NCI-H748 treated with DMSO at 0.1 percent for 48 hours (cell line): ENCODE results near the gene USP7.

Experiments
- DNase-seq: peaks from one replicate; lab custom pipeline; 2025; lab: John Stamatoyannopoulos, UW

The USP7 gene

GRCh38 chr16:8861563-8862308 lies 102.0 kb downstream of the USP7 start:
- no peak for DNase-seq

- no peak for DNase-seq
Measured at GRCh38 chr16:8859913-8860881, 103.5 kb downstream of the USP7 start.

GRCh38 chr16:8858994-8859912 lies 104.5 kb downstream of the USP7 start:
- no peak for DNase-seq

GRCh38 chr16:8855972-8856371 lies 107.7 kb downstream of the USP7 start:
- no peak for DNase-seq

- DNase-seq: no peak
Measured at GRCh38 chr16:8855051-8855786, 108.5 kb downstream of the USP7 start.

GRCh38 chr16:8854298-8854948 lies 109.3 kb downstream of the USP7 start:
- no peak for DNase-seq

GRCh38 chr16:8853611-8854010 lies 110.1 kb downstream of the USP7 start:
- DNase-seq: no peak

GRCh38 chr16:8853150-8853549 lies 110.6 kb downstream of the USP7 start:
- DNase-seq: no peak

GRCh38 chr16:8852534-8852933 lies 111.2 kb downstream of the USP7 start:
- DNase-seq: no peak

- DNase-seq: no peak
Measured at GRCh38 chr16:8851761-8852403, 111.8 kb downstream of the USP7 start.

- no peak for DNase-seq
Measured at GRCh38 chr16:8850279-8850885, 113.3 kb downstream of the USP7 start.

GRCh38 chr16:8849411-8850011 lies 114.2 kb downstream of the USP7 start:
- no peak for DNase-seq

GRCh38 chr16:8848939-8849391 lies 114.7 kb downstream of the USP7 start:
- no peak for DNase-seq

- no peak for DNase-seq
Measured at GRCh38 chr16:8848231-8848938, 115.3 kb downstream of the USP7 start.

GRCh38 chr16:8847623-8848022 lies 116.1 kb downstream of the USP7 start:
- DNase-seq: no peak

GRCh38 chr16:8847145-8847544 lies 116.6 kb downstream of the USP7 start:
- DNase-seq: no peak

- no peak for DNase-seq
Measured at GRCh38 chr16:8846401-8846932, 117.2 kb downstream of the USP7 start.

GRCh38 chr16:8845699-8846298 lies 117.9 kb downstream of the USP7 start:
- DNase-seq: no peak
